NCI-H510A treated with DMSO at 0.1 percent for 48 hours (cell line): ENCODE measurements around the gene CUL7.
"Not testable (repeated sequence)": the region's sequence is repeated elsewhere in the genome, so short reads cannot be mapped to it uniquely, and the experiment has no call there.

Source experiments
- DNase-seq: peaks from one replicate; lab custom pipeline; 2025; lab: John Stamatoyannopoulos, UW

Gene CUL7

GRCh38 chr6:43053545-43054205, at the start of gene CUL7:
Gene CUL7, minus strand, starts transcription at chr6:43053851. Its CDS starts 1,063 bp downstream, at chr6:43052788.
- DNase-seq, result peak; percentile 99

GRCh38 chr6:43101497-43101896, 47.8 kb upstream of the CUL7 start:
- DNase-seq, result no peak

GRCh38 chr6:43097502-43097901, 43.9 kb upstream of the CUL7 start:
- DNase-seq, result no peak

GRCh38 chr6:43097098-43097489, 43.4 kb upstream of the CUL7 start:
- no peak for DNase-seq

- DNase-seq, result peak; percentile 79
Observed at GRCh38 chr6:43096451-43097097, 42.9 kb upstream of the CUL7 start.

- peak; percentile 42 for DNase-seq
Observed at GRCh38 chr6:43095939-43096338, 42.3 kb upstream of the CUL7 start.

GRCh38 chr6:43093436-43094289, 40.0 kb upstream of the CUL7 start:
- DNase-seq, result no peak

GRCh38 chr6:43092635-43093034, 39.0 kb upstream of the CUL7 start:
- DNase-seq, result no peak

- DNase-seq, result no peak
Observed at GRCh38 chr6:43091436-43091991, 37.9 kb upstream of the CUL7 start.

GRCh38 chr6:43091020-43091419, 37.4 kb upstream of the CUL7 start:
- no peak for DNase-seq

- DNase-seq, result peak; percentile 62
Observed at GRCh38 chr6:43090559-43090956, 36.9 kb upstream of the CUL7 start.

GRCh38 chr6:43089874-43090558, 36.4 kb upstream of the CUL7 start:
- DNase-seq, result peak; percentile 44

GRCh38 chr6:43089467-43089866, 35.8 kb upstream of the CUL7 start:
- DNase-seq, result no peak

- DNase-seq, result no peak
Observed at GRCh38 chr6:43088654-43089056, 35.0 kb upstream of the CUL7 start.

GRCh38 chr6:43086022-43086658, 32.5 kb upstream of the CUL7 start:
- no peak for DNase-seq

- DNase-seq, result no peak
Observed at GRCh38 chr6:43082806-43083655, 29.4 kb upstream of the CUL7 start.

- DNase-seq, result not testable (repeated sequence)
Observed at GRCh38 chr6:43081922-43082321, 28.3 kb upstream of the CUL7 start.

- DNase-seq, result no peak
Observed at GRCh38 chr6:43081043-43081442, 27.4 kb upstream of the CUL7 start.

GRCh38 chr6:43078691-43079090, 25.0 kb upstream of the CUL7 start:
- no peak for DNase-seq

- DNase-seq, result no peak
Observed at GRCh38 chr6:43077981-43078511, 24.4 kb upstream of the CUL7 start.
